Superior temporal gyrus (tissue), 1 donor: ENCODE data around the gene PPARD.
A peak's percentile ranks its signal among the peaks of the same experiment; 100 is the strongest.

Experiments used
- DNase-seq: peaks from one replicate; pipeline ENCODE4 v3.0.0-alpha.2; 2016; ENCODE audit errors: extremely low spot score

Gene PPARD

DNA sequence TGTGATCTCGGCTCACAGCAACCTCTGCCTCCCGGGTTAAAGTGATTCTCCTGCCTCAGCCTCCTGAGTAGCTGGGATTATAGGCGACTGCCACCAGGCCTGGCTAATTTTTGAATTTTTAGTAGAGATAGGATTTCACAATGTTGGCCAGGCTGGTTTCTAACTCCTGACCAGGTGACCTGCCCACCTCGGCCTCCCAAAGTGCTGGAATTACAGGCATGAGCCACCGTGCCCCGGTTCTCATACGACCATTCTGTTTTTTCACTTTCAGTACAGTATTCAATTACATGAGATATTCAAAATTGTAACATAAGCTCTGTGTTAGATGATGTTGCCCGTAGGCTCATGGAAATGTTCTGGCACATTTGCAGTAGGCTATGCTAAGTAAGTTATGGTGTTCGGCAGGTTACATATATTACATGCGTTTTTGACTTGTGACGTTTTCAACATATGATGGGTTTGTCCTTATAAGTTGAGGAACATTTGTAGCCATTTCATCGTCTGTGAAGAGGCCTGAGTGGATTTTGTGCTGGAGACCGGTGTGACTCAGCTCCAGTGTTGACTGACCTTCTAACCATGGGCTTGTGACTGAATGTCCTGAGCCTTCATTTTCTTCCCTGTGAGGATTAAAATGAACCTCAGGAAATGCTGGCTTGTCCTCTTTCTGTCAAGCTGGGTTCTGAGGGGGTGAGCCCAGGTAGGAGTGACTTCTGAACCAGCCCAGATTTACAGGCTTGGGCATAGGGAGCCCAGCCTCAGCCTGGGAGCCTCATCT, 12.2 kb downstream of the PPARD start:
- DNase-seq, result no peak

DNA sequence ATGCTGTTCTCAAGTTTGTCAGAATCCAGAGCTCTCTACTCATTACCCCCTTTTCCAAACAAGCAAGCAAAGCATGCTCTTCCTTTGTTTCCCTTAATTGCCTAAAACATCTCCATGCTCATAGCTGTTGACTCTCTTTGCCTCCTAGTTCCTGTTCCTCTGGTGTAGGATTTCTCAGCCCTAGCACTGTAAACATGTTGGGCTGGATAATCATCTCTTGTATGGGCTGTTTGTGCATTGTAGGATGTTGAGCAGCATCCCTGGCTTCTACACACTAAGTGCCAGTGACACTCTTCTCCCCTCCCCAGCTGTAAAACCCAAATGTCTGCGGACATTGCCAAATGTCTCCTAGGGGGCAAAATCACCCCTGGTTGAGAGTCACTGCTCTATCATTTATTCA, 14.0 kb downstream of the PPARD start:
- no peak for DNase-seq

DNA sequence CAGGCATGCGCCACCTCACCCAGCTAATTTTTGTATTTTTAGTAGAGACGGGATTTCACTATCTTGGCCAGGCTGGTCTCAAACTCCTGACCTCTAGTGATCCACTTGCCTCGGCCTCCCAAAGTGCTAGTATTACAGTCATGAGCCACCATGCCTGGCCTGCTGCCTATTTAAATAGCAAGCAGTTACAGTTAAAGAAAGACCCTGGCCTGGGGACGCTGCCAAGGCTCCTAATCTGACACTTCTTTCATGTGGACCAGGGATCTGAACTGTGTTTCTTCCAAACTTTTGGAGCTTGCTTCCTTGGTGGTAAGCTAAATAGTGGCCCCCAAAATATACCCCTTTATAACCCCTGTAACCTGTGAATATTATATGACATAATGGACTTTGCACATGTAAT, 15.3 kb downstream of the PPARD start:
- no peak for DNase-seq

DNA sequence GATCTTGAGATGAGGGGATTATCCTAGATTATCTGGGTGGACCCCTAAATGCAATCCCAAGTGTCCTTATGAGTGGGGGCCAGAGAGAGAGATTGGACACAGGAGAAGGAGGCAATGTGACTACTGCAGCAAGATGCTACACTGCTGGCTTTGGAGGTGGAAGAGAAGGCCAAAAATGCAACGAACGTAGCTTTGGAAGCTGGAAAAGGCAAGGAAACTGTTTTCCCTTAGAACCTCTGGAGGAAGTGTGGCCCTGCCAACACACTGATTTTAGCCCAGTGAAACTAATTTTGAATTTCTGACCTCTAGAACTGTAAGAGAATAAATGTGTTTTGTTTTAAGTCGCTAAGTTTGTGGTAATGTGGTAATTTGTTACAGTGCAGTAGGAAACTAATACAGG, 15.7 kb downstream of the PPARD start:
- DNase-seq, result no peak

DNA sequence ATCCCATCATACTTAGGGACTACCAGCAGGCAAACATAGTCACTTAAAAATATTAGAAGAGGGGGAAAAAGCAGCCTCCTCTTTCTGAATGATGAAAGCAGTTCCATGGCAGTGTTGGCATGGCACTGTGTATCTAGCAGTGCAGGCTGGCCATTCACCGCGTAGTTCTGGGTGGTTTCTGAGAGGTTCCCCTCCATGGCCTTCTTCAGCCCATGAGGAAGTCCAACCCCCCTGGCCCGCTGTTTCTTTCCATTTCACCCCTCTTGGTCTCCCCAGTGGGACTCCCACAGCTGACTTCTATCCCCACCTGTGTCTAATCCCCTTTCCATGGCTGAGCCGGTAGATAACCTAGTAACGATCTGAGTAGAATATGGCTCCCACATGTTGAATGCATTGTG, 17.0 kb downstream of the PPARD start:
- no peak for DNase-seq

DNA sequence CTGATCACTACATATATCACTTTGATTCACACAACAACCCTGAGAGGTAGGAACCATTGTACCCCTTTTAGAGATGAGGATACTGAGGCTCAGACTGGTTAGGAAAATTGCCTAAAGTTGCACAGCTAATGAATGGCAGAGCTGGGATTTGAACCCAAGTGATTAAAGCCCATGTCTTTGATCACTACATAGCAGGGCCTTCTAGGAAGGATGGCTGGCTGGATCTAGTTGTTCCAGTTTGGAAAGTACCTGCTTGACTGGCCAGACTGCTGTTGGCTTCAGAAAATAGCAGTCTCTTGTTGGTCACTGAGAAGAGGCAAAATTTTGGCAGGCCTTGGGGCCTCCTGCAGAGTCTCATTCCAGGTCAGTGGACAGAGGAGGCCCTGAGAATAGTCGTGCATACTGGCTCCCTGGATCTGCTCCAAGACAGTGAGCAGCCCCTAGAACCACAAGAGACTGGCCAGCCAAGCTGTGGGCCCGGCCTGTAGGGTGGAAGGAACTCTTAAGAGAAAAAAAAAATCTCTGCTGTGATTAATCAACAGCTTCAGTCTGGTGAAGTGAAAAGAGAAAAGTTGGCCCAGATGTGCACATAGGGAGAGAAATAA, 17.5 kb downstream of the PPARD start:
- DNase-seq, result no peak

DNA sequence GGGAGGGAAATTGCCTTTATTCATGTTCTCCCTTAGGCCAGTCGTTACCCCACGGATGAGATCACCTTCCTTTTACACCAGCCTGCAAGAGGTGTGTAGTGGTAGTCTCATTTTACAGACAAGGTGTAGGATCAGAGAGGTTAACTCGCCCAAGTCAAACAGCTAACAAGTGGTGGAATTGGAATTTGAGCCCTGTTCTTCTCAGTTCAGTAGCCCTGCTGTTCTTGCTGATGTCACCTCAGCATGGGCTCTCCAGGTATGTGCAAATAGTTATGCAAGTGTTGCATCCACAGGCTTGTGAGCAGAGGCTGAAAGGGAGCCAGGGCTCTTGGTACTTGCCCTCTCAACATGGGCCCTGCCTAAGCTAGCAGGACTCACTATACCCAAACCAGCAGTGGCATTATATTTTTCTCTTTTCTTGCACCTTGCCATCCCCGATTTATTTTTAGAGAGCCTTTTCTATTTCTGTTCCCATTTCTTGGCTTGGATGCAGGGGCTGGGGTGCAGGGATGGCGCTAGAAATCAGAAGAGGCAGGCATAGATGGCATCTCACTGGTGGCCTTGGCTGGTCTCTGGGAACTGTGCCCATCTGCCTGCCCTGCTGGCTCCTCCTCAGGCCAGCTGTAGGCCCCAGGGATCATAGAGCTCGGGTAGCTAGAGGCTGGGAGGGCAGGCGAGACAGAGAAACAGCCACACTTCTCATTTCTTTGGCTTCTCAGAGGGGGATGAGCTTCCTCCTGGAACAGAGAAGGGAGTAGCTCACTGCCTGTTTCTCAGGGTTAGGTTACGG, 18.2 kb downstream of the PPARD start:
- peak; percentile 88 for DNase-seq

DNA sequence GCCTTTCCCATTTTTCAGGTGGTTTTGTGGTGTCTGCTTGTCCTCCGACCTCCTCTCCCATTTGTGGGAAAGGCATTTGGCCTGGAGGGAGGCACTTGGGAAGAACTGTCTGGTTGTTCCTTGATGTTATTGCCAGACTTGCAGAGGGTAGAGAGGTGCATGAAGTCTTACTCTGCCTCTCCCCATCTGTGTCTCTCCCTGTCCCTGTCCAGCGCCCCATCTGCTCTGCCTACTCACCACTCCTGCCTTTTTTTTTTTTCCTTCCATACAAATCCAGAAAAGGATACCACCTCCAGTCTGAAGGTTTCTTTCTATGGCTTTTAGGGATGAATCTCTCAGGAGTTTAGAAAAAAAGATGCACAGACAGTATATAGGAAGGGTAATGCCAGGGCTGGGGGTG, 19.8 kb downstream of the PPARD start:
- DNase-seq, result no peak

DNA sequence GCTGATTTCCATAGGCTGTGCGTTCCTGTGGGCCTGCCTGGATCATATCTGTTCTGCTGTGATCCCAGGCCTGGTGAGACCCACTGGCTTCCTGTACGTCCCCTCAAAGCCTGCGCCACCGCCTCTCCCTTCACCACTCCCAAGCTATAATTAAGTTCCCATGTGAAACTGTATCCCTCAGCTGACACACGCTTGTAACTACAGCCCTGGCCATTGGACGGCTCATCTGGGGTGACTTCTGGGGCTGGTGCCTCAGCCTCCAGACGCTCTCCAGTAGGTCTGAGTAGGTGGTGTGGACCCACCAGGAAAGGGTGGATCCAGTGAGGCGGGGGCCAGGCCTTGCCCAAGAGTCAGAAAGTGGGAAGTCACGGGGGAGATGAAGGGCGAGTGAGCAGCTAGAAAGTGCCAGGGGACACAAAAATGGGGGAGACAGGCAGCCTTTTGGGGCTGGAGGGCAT, 21.0 kb downstream of the PPARD start:
- DNase-seq, result no peak

DNA sequence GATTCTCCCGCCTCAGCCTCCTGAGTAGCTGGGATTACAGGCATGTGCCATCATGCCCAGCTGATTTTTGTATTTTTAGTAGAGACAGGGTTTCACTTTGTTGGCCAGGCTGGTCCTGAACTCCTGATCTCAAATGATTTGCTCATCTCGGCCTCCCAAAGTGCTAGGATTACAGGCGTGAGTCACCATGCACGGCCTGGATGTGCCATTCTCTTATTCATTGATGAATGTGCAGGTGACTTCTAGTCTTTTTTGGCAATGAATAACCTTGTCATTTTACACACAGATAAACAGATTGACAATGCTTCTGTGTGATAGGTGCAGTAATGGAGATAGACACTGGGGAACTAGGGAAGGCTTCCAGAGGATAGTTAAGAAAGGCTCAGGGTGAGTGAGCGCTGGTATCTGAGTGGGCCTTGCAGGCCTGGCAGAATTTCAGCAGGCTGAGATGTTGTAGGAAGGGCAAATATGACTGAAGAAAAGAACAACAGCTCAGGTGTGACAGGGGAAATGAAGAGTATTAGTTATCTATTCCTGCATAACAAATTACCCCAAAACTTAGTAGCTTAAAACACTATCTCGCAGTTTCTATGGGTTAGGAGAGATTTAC, 23.3 kb downstream of the PPARD start:
- DNase-seq, result no peak

DNA sequence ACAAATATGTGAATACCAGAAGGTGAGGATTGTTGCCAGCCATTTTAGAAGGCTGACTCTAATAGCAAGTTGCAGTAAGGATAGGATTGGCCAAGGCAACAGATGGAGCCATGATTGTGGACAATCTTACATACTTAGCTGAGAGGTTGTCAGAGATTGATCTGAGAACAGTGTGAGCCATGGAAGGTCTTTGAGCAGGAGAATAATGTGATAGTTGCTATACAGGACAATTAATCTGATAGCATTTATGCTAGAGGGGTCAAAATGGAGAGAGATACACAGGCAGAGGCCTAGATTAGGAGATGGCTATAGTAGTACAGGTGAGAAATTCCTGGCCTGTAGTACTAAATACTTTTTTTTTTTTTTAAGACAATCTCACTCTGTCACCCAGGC, 23.8 kb downstream of the PPARD start:
- no peak for DNase-seq

DNA sequence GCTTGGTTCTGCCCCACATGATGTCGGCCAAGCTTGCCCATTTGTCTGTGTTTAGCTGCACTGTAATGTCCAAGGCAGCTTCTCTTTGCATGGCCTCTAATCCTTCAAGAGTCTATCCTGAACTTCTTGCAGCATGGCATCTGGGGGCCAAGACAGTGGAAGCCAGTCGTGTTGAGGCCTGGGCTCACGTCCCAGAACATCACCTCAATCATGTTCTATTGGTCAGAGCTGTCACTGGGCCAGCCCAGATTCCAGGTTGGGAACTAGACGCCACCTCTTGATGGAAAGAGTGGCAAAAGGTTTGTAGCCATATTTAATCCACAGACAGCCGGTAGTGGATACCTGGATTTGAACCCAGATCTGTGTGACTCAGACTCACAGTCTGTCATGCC, 25.3 kb downstream of the PPARD start:
- DNase-seq, result no peak

DNA sequence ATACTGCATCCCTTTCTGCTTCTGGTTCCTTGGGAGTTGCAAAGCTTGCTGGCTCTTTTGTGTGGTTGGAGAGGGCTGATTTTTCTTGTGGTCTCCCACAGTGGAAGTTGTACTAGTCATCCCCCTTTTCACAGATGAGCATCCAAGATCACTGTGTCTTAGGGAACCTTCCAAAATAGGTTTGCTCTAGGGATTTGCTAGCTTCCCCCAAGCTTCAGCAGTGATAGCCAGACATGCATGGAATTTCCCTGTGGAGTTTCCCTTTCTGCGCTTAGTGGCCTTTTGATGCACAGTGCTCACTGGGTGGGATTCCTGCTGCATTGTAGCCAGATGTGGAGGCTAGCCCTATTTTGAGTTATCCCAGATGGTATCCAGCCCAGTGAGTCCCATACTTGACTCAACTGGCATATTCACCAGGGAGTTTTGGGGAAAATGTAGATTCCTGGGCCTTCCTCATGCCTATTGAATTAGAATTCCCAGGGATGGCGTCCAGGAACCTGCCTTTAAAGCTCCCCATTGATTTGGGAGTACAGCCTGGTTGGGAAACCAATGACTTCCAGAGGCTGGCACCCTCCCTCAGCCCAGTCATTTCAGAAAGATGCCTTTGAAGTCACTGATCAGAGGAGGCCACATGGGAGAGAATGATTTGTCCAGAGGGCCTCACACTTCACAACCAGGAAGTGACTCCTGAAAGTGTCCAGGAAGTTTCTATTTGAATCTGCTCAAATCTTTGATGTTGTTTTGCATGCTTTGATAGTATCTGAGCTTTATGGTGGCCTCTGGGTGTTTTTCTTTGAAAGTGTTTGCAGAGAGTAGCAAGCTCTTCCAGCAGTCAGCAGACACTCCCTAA, 25.9 kb downstream of the PPARD start:
- DNase-seq, result no peak

DNA sequence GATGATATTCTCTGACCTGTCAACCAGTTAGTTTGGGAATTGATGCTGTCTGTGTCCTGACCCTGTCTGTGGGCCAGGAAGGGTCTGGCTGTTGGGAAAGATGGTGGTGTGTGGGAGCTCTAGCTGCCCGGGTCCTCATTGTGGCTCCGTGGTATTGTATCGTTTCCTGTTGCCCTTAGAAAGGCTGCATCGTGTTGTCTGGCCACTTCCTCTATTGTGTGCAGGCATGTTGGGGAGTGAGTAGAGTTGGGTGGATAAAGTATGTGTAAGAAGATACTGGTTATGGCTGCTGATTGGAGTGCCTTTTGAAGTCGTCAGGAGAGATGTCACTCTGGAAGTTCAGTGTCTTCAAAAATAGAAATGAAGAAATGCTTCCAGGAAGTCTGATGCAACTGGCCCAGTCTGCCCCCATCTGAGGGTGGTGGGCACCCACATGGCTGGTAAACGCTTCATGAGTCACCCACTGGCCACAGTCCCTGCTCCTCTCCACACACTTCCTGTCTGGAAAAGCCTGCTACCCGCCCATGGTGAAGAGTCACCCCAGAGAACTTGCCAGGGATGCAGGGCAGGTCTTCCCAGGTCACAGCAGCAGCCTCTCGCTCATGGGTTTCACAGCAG, 27.9 kb downstream of the PPARD start:
- peak; percentile 56 for DNase-seq

DNA sequence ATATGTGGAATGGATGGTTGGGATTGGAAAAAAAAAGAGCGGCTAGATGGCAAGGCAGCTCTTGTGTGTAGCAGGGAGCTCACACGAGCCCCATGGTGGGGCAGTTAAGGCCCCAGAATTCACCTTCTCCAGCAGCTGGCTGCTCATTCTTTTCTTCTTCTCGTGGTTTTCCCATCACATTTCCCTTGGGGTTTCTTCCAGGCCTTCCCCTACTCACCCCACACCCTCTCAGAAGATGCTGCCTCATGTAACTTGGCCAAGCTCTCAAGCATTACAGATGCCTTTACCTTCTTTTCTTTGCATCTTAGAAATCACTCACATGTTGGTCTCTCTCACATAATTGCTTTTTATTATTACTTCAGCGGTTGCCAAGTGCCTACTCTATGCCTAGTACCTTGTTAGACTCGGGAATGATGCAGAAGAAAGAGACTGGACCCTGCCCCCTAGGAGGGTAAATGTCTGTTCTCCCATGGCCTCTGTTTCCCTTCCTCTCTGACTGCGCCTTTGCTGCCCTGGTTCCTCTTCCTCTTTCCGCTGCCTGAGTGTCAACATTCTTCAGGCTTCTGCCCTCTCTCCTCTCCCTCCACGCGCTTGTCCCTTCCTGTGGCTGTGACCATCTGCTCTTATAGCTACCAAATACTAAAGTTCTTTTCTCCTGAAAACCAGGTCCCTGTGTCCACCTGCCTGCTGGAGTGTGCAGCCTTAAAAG, 28.6 kb downstream of the PPARD start:
- peak; percentile 38 for DNase-seq

DNA sequence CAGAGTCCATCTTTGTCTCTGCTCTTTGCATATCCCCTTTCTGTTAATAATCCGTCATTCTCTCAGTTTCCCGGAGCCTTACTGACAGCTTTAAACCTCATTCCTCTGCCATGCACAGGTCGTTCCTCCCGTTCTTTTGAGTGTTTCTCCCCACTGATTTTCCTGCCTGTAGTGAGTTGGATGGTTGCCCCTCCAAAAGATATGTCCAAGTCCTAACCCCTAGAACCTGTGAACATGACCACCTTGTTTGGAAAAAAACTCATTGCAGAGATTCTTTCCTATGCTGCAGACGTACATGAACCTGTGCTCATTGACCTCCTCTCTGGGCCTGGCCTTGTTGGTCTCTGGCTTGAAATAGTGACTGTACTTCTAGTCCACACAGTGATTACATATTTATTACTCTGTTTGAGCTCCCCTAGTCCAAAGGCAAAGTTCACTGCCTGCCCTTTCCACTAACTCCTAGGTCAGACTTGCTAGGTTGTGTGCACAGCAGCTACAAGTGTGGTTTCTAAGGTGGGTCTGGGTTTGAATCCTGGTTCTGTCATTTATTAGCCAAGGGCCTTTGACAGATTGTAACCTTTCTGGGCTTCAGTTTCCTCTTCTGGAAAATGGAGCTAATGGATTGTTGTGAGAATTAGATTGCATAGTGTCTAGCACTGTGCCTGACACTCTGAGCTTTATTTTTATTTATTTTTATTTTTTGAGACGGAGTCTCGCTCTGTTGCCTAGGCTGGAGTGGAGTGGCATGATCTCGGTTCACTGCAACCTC, 29.3 kb downstream of the PPARD start:
- no peak for DNase-seq

DNA sequence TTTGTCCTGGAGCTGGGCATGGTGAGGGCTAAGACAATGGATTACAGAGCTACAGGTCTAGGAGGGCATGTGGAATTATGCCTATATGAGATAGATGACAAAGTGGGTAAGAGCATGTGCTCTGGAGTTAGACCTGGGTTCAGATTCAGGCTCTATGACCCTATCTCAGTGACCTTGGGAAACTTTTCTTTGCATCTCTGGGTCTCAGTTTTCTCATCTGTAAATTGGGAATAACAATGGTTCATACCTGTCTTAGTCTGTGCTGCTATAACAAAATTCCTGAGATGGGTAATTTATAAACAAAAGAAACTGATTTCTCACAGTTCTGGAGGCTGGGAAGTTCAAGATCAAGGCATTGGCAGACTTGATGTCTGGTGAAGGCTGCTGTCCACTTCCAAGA, 30.3 kb downstream of the PPARD start:
- no peak for DNase-seq

DNA sequence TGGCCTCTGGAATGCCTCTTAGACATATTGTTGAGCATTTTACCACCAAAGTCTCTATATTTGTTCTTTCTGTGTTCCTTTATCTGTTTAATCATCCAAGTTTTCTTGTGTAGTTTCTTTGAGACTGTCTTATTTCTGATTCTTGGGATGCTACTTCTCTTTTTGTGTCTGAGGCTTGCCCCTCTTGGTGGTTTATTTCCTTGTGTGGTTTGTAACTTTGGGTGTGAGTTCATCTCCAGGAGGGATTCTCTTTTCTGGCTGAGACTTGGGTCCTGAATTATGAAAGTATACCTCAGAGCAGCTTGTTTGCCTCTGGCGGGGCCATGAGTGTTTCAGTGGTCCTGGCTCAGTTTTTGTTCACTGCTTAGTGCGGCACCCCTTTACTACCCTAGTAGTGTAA, 33.9 kb downstream of the PPARD start:
- DNase-seq, result no peak

DNA sequence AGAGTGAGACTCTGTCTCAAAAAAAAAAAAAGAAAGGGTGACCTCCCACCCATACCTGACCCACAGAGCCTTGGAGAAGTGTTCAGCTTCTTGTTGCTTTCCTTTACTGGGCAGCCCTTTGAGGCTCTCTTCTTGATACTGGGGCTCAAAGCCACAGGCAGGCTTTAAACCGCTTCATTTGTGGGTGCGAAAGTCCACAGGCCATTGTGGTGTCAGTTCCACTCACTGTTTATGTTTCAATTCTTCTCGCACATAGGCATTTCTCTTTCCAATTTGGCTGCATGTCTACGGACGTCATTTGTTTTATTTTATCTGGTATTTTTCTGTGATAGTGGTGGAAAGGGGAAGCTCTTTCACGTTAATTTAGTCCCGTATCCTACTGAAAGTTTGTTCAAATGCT, 34.6 kb downstream of the PPARD start:
- no peak for DNase-seq

DNA sequence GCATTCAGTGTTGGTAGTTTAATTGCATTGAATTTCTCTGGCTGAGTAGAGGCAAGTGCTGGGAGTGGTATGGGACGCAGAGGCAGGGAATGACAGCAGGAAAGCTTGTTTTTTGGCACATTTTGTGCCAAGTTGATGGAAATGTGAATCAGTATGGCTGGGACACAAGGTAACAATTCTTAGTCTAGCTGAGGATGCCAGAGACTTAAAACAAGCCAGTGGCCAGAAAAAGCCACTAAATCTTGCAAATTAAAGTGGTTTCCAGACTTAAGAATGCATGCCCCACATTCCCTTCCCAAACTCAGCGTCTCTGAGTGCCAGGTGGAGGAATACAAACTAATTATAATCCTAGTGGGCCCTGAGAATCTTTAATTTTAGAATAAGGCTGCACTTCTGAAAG, 35.9 kb downstream of the PPARD start:
- DNase-seq, result peak; percentile 49
